Ishikawa (cell line): ENCODE data around the gene STX8.

Source experiments
- CEBPB ChIP-seq: IDR thresholded peaks from 2 replicates; pipeline ENCODE4 v1.6.1; 2012
- CREB1 ChIP-seq: IDR thresholded peaks from 2 replicates; pipeline ENCODE4 v1.6.1; 2012; ENCODE audit warnings: low read depth
- EGR1 ChIP-seq: IDR thresholded peaks from 2 replicates; pipeline ENCODE4 v1.6.1; 2012
- EP300 ChIP-seq: IDR thresholded peaks from 2 replicates; pipeline ENCODE4 v1.6.1; 2012; ENCODE audit warnings: borderline replicate concordance
- FOXM1 ChIP-seq: IDR thresholded peaks from 2 replicates; pipeline ENCODE4 v1.6.1; 2012; ENCODE audit warnings: low read depth, borderline replicate concordance
- MAX ChIP-seq: IDR thresholded peaks from 2 replicates; pipeline ENCODE4 v1.6.1; 2012
- NFIC ChIP-seq: IDR thresholded peaks from 2 replicates; pipeline ENCODE4 v1.6.1; 2012
- RAD21 ChIP-seq: IDR thresholded peaks from 2 replicates; pipeline ENCODE4 v1.6.1; 2012; ENCODE audit warnings: low read depth
- TAF1 ChIP-seq: IDR thresholded peaks from 2 replicates; pipeline ENCODE4 v1.6.1; 2012; ENCODE audit warnings: low read depth, mild to moderate bottlenecking
- TCF12 ChIP-seq: IDR thresholded peaks from 2 replicates; pipeline ENCODE4 v1.6.1; 2012; ENCODE audit warnings: low read depth
- TEAD4 ChIP-seq: IDR thresholded peaks from 2 replicates; pipeline ENCODE4 v1.6.1; 2012
- YY1 ChIP-seq: IDR thresholded peaks from 2 replicates; pipeline ENCODE4 v1.6.1; 2012; ENCODE audit warnings: low read depth
- ZBTB7A ChIP-seq: IDR thresholded peaks from 2 replicates; pipeline ENCODE4 v1.6.1; 2012; ENCODE audit warnings: low read depth
- TF ChIP-seq, protein P1 (sequence below): IDR thresholded peaks from 2 replicates; pipeline ENCODE4 v1.6.1; 2012; ENCODE audit warnings: low read depth, mild to moderate bottlenecking
- TF ChIP-seq, protein P2 (sequence below): IDR thresholded peaks from 2 replicates; pipeline ENCODE4 v1.6.1; 2012

The STX8 gene

GRCh38 chr17:9208381-9209105 lies 367.1 kb downstream of the STX8 start:
- TF ChIP-seq MAX = no peak
- TF ChIP-seq, protein P1, sequence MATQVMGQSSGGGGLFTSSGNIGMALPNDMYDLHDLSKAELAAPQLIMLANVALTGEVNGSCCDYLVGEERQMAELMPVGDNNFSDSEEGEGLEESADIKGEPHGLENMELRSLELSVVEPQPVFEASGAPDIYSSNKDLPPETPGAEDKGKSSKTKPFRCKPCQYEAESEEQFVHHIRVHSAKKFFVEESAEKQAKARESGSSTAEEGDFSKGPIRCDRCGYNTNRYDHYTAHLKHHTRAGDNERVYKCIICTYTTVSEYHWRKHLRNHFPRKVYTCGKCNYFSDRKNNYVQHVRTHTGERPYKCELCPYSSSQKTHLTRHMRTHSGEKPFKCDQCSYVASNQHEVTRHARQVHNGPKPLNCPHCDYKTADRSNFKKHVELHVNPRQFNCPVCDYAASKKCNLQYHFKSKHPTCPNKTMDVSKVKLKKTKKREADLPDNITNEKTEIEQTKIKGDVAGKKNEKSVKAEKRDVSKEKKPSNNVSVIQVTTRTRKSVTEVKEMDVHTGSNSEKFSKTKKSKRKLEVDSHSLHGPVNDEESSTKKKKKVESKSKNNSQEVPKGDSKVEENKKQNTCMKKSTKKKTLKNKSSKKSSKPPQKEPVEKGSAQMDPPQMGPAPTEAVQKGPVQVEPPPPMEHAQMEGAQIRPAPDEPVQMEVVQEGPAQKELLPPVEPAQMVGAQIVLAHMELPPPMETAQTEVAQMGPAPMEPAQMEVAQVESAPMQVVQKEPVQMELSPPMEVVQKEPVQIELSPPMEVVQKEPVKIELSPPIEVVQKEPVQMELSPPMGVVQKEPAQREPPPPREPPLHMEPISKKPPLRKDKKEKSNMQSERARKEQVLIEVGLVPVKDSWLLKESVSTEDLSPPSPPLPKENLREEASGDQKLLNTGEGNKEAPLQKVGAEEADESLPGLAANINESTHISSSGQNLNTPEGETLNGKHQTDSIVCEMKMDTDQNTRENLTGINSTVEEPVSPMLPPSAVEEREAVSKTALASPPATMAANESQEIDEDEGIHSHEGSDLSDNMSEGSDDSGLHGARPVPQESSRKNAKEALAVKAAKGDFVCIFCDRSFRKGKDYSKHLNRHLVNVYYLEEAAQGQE = no peak
- no peak for TF ChIP-seq FOXM1
- no peak for TF ChIP-seq TEAD4
- no peak for TF ChIP-seq RAD21
- TF ChIP-seq, protein P2, sequence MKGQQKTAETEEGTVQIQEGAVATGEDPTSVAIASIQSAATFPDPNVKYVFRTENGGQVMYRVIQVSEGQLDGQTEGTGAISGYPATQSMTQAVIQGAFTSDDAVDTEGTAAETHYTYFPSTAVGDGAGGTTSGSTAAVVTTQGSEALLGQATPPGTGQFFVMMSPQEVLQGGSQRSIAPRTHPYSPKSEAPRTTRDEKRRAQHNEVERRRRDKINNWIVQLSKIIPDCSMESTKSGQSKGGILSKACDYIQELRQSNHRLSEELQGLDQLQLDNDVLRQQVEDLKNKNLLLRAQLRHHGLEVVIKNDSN = no peak
- TF ChIP-seq CEBPB = no peak
- TF ChIP-seq TCF12 = no peak
- no peak for TF ChIP-seq ZBTB7A
- no peak for TF ChIP-seq TAF1
- TF ChIP-seq EGR1 = no peak
- TF ChIP-seq CREB1 = no peak

DNA sequence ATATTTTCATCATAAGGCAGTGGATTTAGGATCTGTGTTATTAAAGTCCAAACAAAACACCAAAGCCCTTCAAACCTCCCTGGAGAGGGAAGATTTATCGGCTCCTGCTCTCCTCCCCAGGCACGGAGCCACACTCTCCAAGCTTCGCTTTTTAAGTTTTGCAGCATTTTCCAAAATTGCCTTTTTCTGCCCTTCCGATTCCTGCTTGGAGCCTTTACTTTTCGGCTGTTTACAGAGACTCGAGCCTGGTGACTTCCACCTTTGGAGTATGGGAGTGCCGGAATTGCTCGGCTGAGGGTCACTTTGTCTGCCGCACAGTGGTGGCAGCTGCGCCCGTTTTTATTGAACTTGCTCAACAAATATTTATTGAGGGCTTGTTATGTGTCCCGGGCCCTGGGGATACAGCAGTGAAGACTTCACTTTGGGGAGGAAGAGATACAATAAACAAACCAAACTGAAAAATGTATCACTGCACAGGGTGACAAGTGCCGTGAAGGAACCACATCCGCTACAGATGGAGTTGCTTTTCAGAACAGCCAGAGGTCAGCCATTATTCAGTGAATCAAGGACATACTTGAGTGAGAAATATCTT lies 368.8 kb downstream of the STX8 start:
- TF ChIP-seq CREB1 (no peak), MAX (no peak), EP300 (no peak), EGR1 (no peak), FOXM1 (no peak), YY1 (no peak), CEBPB (no peak), TAF1 (no peak), TEAD4 (no peak), NFIC (no peak), TCF12 (no peak), ZBTB7A (no peak), RAD21 (no peak)
- TF ChIP-seq, protein P2 = no peak
- TF ChIP-seq, protein P1 = no peak

DNA sequence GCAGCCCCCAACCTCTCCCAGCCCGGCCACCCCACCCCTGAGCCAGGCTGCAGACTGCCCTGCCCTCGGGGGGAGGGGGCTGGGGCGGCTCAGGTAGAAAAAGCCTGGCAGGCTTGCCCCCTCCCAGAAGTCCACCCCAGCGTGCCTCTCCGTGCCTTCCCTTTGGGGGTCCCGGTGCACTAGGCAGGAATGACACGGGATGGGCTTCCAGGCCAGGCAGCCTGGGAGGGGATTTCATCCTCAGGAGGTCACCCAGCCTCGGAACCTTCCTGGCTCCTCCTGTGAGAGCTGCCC lies 369.3 kb downstream of the STX8 start:
- TF ChIP-seq TAF1 (no peak), RAD21 (no peak), TEAD4 (no peak), EGR1 (no peak)
- TF ChIP-seq, protein P1 = no peak

DNA sequence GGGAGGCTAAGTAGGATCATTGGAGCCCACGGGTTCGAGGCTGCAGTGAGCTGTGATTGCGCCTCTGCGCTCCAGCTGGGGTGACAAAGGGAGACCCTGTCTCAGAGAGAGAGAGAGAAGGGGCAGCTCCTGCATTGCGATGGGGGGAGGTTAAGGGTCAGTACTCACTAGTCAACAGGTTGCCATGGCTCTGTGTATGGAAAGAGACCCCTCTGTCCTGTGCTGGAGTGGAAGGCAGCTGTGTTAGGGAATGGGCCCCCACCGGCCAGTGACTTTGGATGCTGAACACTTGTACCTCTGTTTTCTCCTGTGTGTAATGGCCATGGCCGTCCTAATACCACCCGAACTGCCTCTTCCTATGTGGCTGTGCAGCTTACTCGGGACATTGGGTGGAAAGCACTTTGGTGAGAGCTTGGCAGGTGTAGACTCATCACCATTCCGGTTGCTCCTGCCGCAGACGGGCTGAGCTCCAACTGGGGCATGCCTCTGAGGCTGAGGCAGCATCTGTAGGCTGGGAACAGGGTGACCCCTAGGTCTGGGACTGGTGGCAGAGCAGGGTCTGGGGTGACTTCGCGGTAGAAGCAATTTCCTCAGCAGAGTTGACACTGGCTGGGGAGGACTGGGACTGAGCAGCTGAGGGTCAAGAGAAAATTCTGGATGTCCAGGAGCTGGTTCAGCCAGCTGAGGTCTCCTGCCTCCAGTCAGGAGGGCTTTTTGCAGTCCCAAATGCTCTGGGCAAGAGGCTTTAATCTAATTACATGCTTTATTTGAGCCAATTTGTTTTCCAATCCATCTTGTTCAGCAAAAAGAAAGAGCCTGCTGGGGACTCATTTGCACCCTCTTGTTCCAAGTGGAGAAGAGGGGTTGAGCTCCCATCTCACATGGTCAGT lies 369.9 kb downstream of the STX8 start:
- TF ChIP-seq, protein P1 = no peak
- no peak for TF ChIP-seq MAX
